Ovary (tissue), 9 donors: ENCODE measurements around the gene LDB2. TPM values are rescaled to one million over a fixed set of nuclear protein-coding genes. Genes with fewer than 3 reads are reported as not detected.
"Not testable (repeated sequence)": the region's sequence is repeated elsewhere in the genome, so short reads cannot be mapped to it uniquely, and the experiment has no call there.

ENCODE experiments used
- DNase-seq, 5 donors: peaks; one replicate each; pipeline ENCODE4 v3.0.0-alpha.2; 2019 to 2020
- H3K27ac ChIP-seq, 2 donors: fragments of 200-600 bp; one replicate each; pipeline versions ENCODE4 v1.5.1 to v1.8.0; 2019 to 2022
- H3K27me3 ChIP-seq: fragments of 200-600 bp; one replicate; pipeline ENCODE4 v1.8.0; 2022
- H3K36me3 ChIP-seq: fragments of 200-600 bp; sonication (generic); one replicate; pipeline ENCODE4 v1.5.1; 2019
- H3K4me1 ChIP-seq: one replicate; pipeline ENCODE4 v1.8.1; 2013; ENCODE audit warnings: mild to moderate bottlenecking, moderate library complexity; ENCODE audit not compliant: insufficient read depth
- H3K4me3 ChIP-seq: fragments of 200-600 bp; sonication (generic); one replicate; pipeline ENCODE4 v1.5.1; 2017
- H3K9me3 ChIP-seq, 2 donors: fragments of 200-600 bp in 1 of 2; sonication (generic) in 1 of 2; one replicate each; pipeline versions ENCODE4 v1.5.1 to v1.8.1; 2013 to 2019; ENCODE audit warnings: mild to moderate bottlenecking in 1 of 2, moderate library complexity in 1 of 2
- CTCF ChIP-seq, 3 donors: fragments of 450-650 bp in 2 of 3; fragments of 200-600 bp in 1 of 3; IDR thresholded peaks; one replicate each; pipeline versions ENCODE4 v1.5.1 to v1.8.0; 2016 to 2022; ENCODE audit warnings: antibody characterized with exemption in 3 of 3, mild to moderate bottlenecking in 1 of 3
- EP300 ChIP-seq: sonication (generic); formaldehyde crosslinking; IDR thresholded peaks from one replicate; pipeline ENCODE4 v1.6.1; 2017; ENCODE audit warnings: antibody characterized with exemption
- POLR2A ChIP-seq: fragments of 450-650 bp; IDR thresholded peaks from one replicate; pipeline ENCODE4 v1.6.1; 2017; ENCODE audit warnings: antibody characterized with exemption, mild to moderate bottlenecking, moderate library complexity
- WGBS, 3 donors: extraction: QIAGEN DNeasy Blood & Tissue Kit in 1 of 3; methylation state at CpG; one replicate each; pipeline versions ENCODE4 v1.1.5 to v1.1.7; 2013 to 2017; 5-methylcytosine and 5-hydroxymethylcytosine counted together
- intact Hi-C, 4 donors: fragments of 100-400 bp; cut with DNase I; formaldehyde crosslinking; loops; one replicate each; pipeline versions ENCODE4 v1.11.0 to v1.15.1; 2022 to 2023
- polyA plus RNA-seq, 2 donors: library from polyadenylated mRNA; stranded (reverse); fragments of 200-250 nt in 1 of 2; fragments of 350-450 nt in 1 of 2; fragmentation: Illumina TruSeq in 1 of 2; extraction: RNeasy Lipid Tissue Mini Kit (QIAGEN cat#74804) in 1 of 2; gene quantifications; one replicate each; pipeline ENCODE4 v1.2.3, GENCODE V29; 2013 to 2014
- total RNA-seq, 7 donors: library from RNA; depleted of rRNA in 2 of 7; stranded (reverse); fragments of >200 nt in 2 of 7; fragmentation: NEBNext Ultra II Directional in 3 of 7; extraction: Animal tissue kit (Norgen Biotek cat#: 25700) in 3 of 7; gene quantifications; one replicate each; pipeline versions ENCODE4 v1.1.0 to v1.2.4, GENCODE V29; 2016 to 2023
- donor health status: DM: no; HTN: no; CAD: no; lungs with moderate emphysema.
- donor health status: DM: no; HTN: no; CAD: no.
- donor health status: Bipolar disorder and iron deficiency.
- donor health status: DM: yes; HTN: yes; CAD: no.
- donor health status: DM: no; HTN: no; CAD: no.
- donor health status: DM: yes; HTN: yes; CAD: no.

Gene LDB2
- total and polyA plus RNA-seq, 9 donors: 17.0 to 89.1 (median 27.4) TPM

GRCh38 chr4:16938512-16939040, 40.1 kb upstream of the LDB2 start:
- no peak for TF ChIP-seq POLR2A
- TF ChIP-seq EP300: no peak
- TF ChIP-seq CTCF (IDR thresholded peaks at IDR 0.05): no peak
- no peaks in the 10 kb centered on the region for H3K9me3 ChIP-seq
- H3K27ac ChIP-seq: no peak overlapping the region
- intact Hi-C loops: no loop called here
- H3K27me3 ChIP-seq: no peaks in the 10 kb centered on the region
- 81 to 86% (median 83%) methylated on average over 6 of the region's 6 CpGs for WGBS, 3 donors
- no peaks in the 10 kb centered on the region for H3K4me1 ChIP-seq
- no peaks in the 10 kb centered on the region for H3K36me3 ChIP-seq
- H3K4me3 ChIP-seq: no peak overlapping the region
- no peak for DNase-seq

- intact Hi-C loops: no loop called here
- no peaks in the 10 kb centered on the region for H3K9me3 ChIP-seq
- H3K4me3 ChIP-seq: no peak overlapping the region
- WGBS, 3 donors: 58% methylated on average over 5 of the region's 5 CpGs
- H3K4me1 ChIP-seq: peaks cover 1% of the 10 kb centered on the region
- TF ChIP-seq CTCF (IDR thresholded peaks at IDR 0.05) (no peak), EP300 (no peak), POLR2A (no peak)
- H3K36me3 ChIP-seq: no peaks in the 10 kb centered on the region
- no peak overlapping the region for H3K27ac ChIP-seq
- no peak for DNase-seq
- no peaks in the 10 kb centered on the region for H3K27me3 ChIP-seq
Measured at GRCh38 chr4:16931339-16932305, 33.2 kb upstream of the LDB2 start.

DNA sequence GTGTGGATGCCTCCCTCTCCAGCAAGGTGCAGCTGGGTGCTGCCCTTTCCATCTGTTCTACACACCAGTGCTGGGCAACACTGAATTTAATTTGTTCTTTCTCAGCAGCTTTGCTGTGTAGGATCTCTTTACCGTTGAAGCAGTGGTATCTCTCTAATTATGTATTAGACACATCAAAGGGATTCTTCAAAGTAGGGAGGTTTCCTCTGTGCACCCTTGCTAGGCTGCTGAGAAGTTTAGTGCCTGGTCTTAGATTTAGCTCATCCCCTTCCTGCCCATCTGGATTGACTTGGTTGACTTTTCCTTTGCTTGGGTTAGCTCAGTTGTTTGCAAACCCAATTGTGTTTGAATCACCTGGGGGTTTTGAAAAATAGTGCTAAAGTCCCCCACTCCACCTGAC, 27.8 kb upstream of the LDB2 start:
- Histone ChIP-seq H3K36me3 (no peaks in the 10 kb centered on the region), H3K4me3 (no peak overlapping the region), H3K9me3 (no peaks in the 10 kb centered on the region), H3K27me3 (no peaks in the 10 kb centered on the region), H3K4me1 (no peaks in the 10 kb centered on the region), H3K27ac (no peak overlapping the region)
- no peak for TF ChIP-seq CTCF (IDR thresholded peaks at IDR 0.05)
- no peak for TF ChIP-seq POLR2A
- no peak for TF ChIP-seq EP300
- 19 to 59% (median 38%) methylated on average over 1 of the region's 1 CpG for WGBS, 3 donors
- intact Hi-C loops: no loop called here
- no peak for DNase-seq

GRCh38 chr4:16918716-16919115, 20.3 kb upstream of the LDB2 start:
- 96 to 98% (median 98%) methylated on average over 4 of the region's 4 CpGs for WGBS, 3 donors
- H3K9me3 ChIP-seq, H3K27ac ChIP-seq, H3K36me3 ChIP-seq, H3K4me3 ChIP-seq, H3K27me3 ChIP-seq, H3K4me1 ChIP-seq, intact Hi-C loops, DNase-seq: not testable (repeated sequence)

DNA sequence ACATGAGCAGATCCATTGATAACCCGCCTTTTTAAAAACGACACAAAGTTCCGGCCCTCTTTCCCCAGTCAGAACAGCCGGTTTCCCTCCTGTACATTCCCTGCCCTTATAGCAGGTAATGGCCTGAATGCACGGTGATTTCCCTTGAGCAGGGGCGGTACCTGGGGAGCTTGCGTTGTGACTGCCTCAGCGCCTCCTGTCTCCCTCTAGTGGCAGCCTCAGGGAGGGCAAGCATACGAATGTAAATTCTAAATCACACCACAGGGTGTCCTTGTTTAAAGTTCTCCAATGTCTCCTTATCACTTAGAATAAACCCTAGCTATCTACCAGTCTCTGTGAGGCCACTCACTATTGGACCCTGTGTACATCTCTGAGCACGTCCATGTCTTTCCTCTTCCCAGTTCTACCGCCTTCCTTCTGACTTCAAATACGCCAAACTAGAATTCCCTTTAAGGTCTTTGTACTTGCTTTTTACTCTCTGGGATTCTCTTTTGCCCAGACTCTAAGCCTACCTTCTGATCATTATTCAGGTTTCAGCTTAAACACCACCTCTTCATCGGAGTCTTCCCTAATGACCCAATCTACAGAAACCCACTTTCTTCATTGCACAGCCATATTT, 18.4 kb upstream of the LDB2 start:
- Histone ChIP-seq H3K9me3 (no peaks in the 10 kb centered on the region), H3K4me1 (no peaks in the 10 kb centered on the region), H3K27me3 (no peaks in the 10 kb centered on the region), H3K36me3 (no peaks in the 10 kb centered on the region), H3K27ac (no peak overlapping the region), H3K4me3 (no peak overlapping the region)
- WGBS, 3 donors: 82 to 85% (median 84%) methylated on average over 13 of the region's 13 CpGs
- intact Hi-C loops: no loop called here
- DNase-seq: no peak
- TF ChIP-seq CTCF (IDR thresholded peaks at IDR 0.05): no peak
- TF ChIP-seq EP300: no peak
- TF ChIP-seq POLR2A: no peak
